ENCODE results near the gene SPRR1B. TPM values are rescaled to one million over a fixed set of nuclear protein-coding genes. Genes with fewer than 3 reads are reported as not detected.

Gene SPRR1B
- total and polyA plus RNA-seq, 9 of the 15 experiments (the other 6 are each of a cell fraction or from before 2014, with no cell fraction given) = not detected

DNA sequence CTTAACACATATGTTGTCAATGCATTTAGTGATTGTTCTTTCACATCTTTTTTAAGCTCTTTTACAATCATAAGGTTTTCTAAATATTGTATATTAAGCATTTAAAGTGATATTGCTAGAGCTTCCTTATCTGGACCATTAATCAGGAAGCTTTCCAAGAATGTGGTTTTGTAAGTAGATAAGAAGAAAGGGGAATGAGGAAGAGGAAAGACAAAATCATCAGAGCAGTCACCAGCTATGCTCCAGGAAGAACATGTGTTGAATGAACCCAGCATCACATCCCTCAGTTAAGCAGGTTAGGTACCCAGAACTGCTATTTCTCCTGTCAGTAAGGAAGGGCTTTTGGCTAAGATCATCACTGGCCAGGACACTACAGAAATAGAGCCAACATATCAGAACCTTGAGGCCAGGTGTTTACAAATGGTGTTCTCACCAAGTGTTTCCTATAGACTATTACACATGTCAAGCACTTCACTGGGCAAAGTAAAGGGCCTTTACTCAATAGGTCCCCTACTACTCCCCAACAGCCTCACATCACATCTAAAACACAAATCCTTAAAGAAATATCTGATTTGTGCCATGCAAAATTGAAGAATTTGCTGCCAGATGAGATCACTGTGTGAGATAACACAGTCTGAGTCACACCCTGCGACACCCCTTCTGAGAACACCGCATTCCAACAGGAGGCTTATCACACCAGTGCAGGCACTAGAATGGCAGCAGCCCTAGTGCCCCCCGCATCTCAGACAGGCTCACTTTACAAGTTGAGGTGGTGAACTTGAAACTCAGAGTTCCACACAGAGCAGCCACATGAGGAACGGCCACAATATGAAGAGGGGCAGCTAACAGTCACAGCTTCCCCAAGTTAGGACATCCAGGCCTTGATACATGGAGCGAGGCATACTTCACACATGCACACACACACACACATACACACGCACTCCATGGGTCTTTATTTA, 28.1 kb downstream of the SPRR1B start:
- ATAC-seq = peak; percentile 97
- CTCF ChIA-PET (ENCODE audit: low intra/inter-chr PET ratio) = no interaction called here
- peak overlapping the region; percentile 81 for H3K27ac ChIP-seq (ENCODE audit: extremely low read depth, low read depth, low read length)
- H3K36me3 ChIP-seq (ENCODE audit: control insufficient read depth, insufficient read depth, low read length) = no peaks in the 10 kb centered on the region
- BruUV-seq (replicated peaks) = no TSS peak
- no peaks in the 10 kb centered on the region for H3K79me2 ChIP-seq (ENCODE audit: control insufficient read depth, insufficient read depth, low read length)
- peak overlapping the region; percentile 22 to 54; a peak in 3 of 4 replicates for H3K9ac ChIP-seq (ENCODE audit: insufficient read depth in 1 of 2, low read depth in 2 of 2, low read length in 2 of 2)
- POLR2A ChIA-PET = interaction anchor here (0.9 to 1.7 kb wide), 5 partner anchors 8 to 67 kb away, joined by 3 to 6 read pairs (median 3); no protein-coding TSS in a partner anchor
- peaks cover 13 to 25% of the 10 kb centered on the region in 2 experiments; a peak in 4 of 5 replicates for H3K4me1 ChIP-seq (replicated peaks in 1 of 2; ENCODE audit: control insufficient read depth in 2 of 2, insufficient read depth in 2 of 2, low read length in 2 of 2)
- no peaks in the 10 kb centered on the region for H4K20me1 ChIP-seq (replicated peaks; ENCODE audit: control insufficient read depth, insufficient read depth, low read length)
- no peaks in the 10 kb centered on the region for H3K9me3 ChIP-seq (replicated peaks; ENCODE audit: control insufficient read depth, insufficient read depth, low read depth, low read length)
- H3K27me3 ChIP-seq (ENCODE audit: control insufficient read depth in 2 of 2, insufficient read depth in 2 of 2, low read length in 2 of 2) = no peaks in the 10 kb centered on the region
- peak; percentile 63 to 91 (median 76) for DNase-seq (ENCODE audit: extremely low read depth in 1 of 4, low spot score in 3 of 4)
- H2AFZ ChIP-seq (ENCODE audit: low read depth, low read length) = peak overlapping the region; percentile 87
- intact Hi-C loops (cut with micrococcal nuclease) = no loop called here
- H3K4me2 ChIP-seq (ENCODE audit: insufficient read depth, low read length) = peak overlapping the region; percentile 83
- no peaks in the 10 kb centered on the region for H3K9me1 ChIP-seq (ENCODE audit: control insufficient read depth, insufficient read depth, low read length)
- H3K4me3 ChIP-seq = no peak overlapping the region
- WGBS (ENCODE audit: insufficient coverage, low coverage, missing lambda C conversion rate) = 4% methylated on average over 6 of the region's 6 CpGs
- FAIRE-seq = peak; percentile 96
- in situ Hi-C loops (cut with MboI) = no loop called here
- TF ChIP-seq RFX1 (IDR thresholded peaks at IDR 0.05) (no peak), RAD51 (IDR thresholded peaks at IDR 0.05; ENCODE audit: borderline replicate concordance, low read depth) (no peak; the same call in 1 of the 2 replicates), NR4A1 (CRISPR knock-in tag; IDR thresholded peaks at IDR 0.05) (no peak), NR4A1 (tag; IDR thresholded peaks at IDR 0.05) (no peak), ZNF584 (CRISPR knock-in tag; IDR thresholded peaks at IDR 0.05; ENCODE audit: low read depth) (no peak), ZKSCAN1 (IDR thresholded peaks at IDR 0.05; ENCODE audit: low read depth, low read length) (no peak), NONO (IDR thresholded peaks at IDR 0.05; ENCODE audit: low read depth in 2 of 2, low read length in 1 of 2) (no peak), TFAM (CRISPR knock-in tag; conservative IDR thresholded peaks at IDR 0.05) (no peak), ZNF239 (CRISPR knock-in tag; IDR thresholded peaks at IDR 0.05) (no peak), RBM17 (IDR thresholded peaks at IDR 0.05; ENCODE audit: borderline replicate concordance, low read depth, low read length) (no peak), LEF1 (IDR thresholded peaks at IDR 0.05) (peak; percentile 89), E2F3 (CRISPR knock-in tag; IDR thresholded peaks at IDR 0.05) (no peak), SMAD3 (CRISPR knock-in tag; conservative IDR thresholded peaks at IDR 0.05) (no peak; the same call in 1 of the 2 replicates), CSDE1 (IDR thresholded peaks at IDR 0.05) (no peak), ZNF165 (CRISPR knock-in tag; IDR thresholded peaks at IDR 0.05; ENCODE audit: borderline replicate concordance) (no peak), TAL1 (IDR thresholded peaks at IDR 0.05) (peak; percentile 92), CBX1 (IDR thresholded peaks at IDR 0.05; ENCODE audit: low read depth) (no peak)
- TF ChIP-seq, protein P1, sequence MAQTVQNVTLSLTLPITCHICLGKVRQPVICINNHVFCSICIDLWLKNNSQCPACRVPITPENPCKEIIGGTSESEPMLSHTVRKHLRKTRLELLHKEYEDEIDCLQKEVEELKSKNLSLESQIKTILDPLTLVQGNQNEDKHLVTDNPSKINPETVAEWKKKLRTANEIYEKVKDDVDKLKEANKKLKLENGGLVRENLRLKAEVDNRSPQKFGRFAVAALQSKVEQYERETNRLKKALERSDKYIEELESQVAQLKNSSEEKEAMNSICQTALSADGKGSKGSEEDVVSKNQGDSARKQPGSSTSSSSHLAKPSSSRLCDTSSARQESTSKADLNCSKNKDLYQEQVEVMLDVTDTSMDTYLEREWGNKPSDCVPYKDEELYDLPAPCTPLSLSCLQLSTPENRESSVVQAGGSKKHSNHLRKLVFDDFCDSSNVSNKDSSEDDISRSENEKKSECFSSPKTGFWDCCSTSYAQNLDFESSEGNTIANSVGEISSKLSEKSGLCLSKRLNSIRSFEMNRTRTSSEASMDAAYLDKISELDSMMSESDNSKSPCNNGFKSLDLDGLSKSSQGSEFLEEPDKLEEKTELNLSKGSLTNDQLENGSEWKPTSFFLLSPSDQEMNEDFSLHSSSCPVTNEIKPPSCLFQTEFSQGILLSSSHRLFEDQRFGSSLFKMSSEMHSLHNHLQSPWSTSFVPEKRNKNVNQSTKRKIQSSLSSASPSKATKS (CRISPR knock-in tag; IDR thresholded peaks at IDR 0.05) = no peak
- TF ChIP-seq, protein P2, sequence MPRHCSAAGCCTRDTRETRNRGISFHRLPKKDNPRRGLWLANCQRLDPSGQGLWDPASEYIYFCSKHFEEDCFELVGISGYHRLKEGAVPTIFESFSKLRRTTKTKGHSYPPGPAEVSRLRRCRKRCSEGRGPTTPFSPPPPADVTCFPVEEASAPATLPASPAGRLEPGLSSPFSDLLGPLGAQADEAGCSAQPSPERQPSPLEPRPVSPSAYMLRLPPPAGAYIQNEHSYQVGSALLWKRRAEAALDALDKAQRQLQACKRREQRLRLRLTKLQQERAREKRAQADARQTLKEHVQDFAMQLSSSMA (CRISPR knock-in tag; IDR thresholded peaks at IDR 0.05) = no peak
- TF ChIP-seq, protein P3, sequence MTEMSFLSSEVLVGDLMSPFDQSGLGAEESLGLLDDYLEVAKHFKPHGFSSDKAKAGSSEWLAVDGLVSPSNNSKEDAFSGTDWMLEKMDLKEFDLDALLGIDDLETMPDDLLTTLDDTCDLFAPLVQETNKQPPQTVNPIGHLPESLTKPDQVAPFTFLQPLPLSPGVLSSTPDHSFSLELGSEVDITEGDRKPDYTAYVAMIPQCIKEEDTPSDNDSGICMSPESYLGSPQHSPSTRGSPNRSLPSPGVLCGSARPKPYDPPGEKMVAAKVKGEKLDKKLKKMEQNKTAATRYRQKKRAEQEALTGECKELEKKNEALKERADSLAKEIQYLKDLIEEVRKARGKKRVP (CRISPR knock-in tag; IDR thresholded peaks at IDR 0.05) = 0 out of 2 replicates have a peak, but pooled peaks have one; percentile 54
